ENCODE data around the gene ENTREP1.

Gene ENTREP1

DNA sequence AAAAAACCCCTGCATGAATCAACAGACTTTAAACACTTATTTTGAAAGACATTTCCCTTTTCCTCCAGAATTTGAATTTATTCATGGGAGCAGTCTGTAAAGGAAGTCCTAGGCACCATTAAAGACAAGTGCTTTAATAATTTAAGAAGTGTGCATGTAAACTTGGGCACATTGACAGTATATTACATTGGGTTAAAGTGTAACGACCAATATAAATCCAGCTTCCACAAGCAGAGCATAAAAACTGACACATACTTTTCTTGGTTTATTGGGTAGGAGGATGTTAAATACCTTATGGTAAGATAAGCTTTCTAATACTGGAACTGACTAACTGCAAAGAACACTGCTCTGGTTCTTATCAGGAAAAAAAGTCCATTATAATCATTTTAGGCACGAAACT, 1.2 kb upstream of the ENTREP1 start:
- TF ChIP-seq CTCF (conservative IDR thresholded peaks at IDR 0.05) (no peak), ZFX (IDR thresholded peaks at IDR 0.05) (no peak)
- no peak overlapping the region for H3K27ac ChIP-seq

GRCh38 chr9:69325409-69326212, 596 bp downstream of the ENTREP1 start:
- TF ChIP-seq ZFX (IDR thresholded peaks at IDR 0.05) (no peak), CTCF (conservative IDR thresholded peaks at IDR 0.05) (no peak)
- H3K27ac ChIP-seq = no peak overlapping the region; the same call in 1 of the 2 replicates

GRCh38 chr9:69326261-69326660, 1.2 kb downstream of the ENTREP1 start:
- TF ChIP-seq ZFX (IDR thresholded peaks at IDR 0.05) (no peak), CTCF (conservative IDR thresholded peaks at IDR 0.05) (no peak)
- H3K27ac ChIP-seq = no peak overlapping the region

DNA sequence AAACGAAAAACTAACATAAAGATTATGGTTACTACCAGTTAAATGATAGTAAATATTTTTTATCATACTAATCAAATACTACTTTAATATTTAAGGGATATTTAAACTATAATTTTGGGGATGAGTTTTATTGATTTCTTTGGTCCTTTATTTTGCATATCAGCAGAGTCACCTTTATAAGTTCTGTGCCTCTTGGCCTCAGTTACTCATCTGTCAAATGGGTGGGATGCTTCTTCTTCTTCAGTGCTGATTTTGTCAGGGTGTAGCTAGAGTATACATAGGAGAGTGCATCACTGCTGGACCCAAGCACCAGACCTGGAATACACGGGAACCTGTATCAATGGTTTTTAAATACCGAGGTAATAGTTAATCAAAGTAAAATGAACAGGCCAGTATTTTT, 5.6 kb downstream of the ENTREP1 start:
- TF ChIP-seq CTCF (conservative IDR thresholded peaks at IDR 0.05) (no peak), ZFX (IDR thresholded peaks at IDR 0.05) (no peak)
- H3K27ac ChIP-seq = no peak overlapping the region

DNA sequence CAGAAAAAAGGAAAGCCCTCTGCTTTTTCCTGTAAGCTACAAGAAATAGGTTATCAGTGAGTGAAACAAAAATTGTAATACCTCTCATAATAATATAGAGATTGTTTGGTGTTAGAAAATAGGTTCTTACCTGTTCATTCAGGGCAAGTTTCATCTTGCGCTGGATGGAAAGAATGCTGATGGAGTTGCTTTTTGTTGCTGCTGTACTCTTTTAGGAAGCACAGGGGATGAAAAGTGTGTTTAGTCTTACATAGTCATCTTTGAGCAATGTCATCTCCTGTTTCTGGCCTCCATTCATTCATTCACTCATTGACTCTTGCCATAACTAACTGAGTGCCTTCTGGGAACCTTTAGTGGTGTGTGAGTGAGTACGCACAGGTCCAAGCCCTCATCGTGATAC, 6.4 kb downstream of the ENTREP1 start:
- no peak overlapping the region for H3K27ac ChIP-seq
- TF ChIP-seq ZFX (IDR thresholded peaks at IDR 0.05) (no peak), CTCF (conservative IDR thresholded peaks at IDR 0.05) (no peak)

- H3K27ac ChIP-seq = no peak overlapping the region
- TF ChIP-seq CTCF (conservative IDR thresholded peaks at IDR 0.05) (no peak), ZFX (IDR thresholded peaks at IDR 0.05) (no peak)
These were observed 7.2 kb downstream of the ENTREP1 start for GRCh38 chr9:69332067-69332685.

DNA sequence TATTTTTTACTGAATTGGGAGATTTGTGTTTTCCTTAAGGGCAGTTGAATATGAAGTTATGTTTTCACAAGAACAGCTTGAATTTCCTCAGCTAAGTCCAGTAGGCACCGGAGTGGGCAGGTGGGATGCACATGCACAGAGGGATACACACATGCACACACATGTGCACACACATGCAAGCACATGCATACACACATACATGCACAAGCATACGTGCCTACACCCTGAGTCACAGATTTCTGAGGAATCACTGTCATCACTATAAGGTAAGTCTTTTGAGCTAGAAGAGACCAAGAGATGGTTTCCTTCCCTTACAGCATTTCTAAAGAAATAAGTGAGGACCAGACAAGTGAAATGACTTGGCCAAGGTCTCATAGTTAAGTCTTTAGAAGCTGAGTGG, 8.7 kb downstream of the ENTREP1 start:
- H3K27ac ChIP-seq = no peak overlapping the region
- TF ChIP-seq ZFX (IDR thresholded peaks at IDR 0.05) (no peak), CTCF (conservative IDR thresholded peaks at IDR 0.05) (no peak)

Data from C4-2B (cell line).